GM21619 (cell line): ENCODE results near the gene ROBO1.
A peak's percentile ranks its signal among the peaks of the same experiment; 100 is the strongest.
"Not testable (repeated sequence)": the region's sequence is repeated elsewhere in the genome, so short reads cannot be mapped to it uniquely, and the experiment has no call there.

ENCODE experiments used
- ATAC-seq: cut with Tn5 transposase; IDR thresholded peaks from one replicate; pipeline ENCODE4 v1.9.1; 2021; ENCODE audit not compliant: unreplicated experiment

Gene ROBO1

GRCh38 chr3:79558943-79559342 is 208.9 kb downstream of the ROBO1 start:
- no peak for ATAC-seq

- no peak for ATAC-seq
Observed at GRCh38 chr3:79555655-79556054, 212.1 kb downstream of the ROBO1 start.

- no peak for ATAC-seq
Observed at GRCh38 chr3:79551997-79552396, 215.8 kb downstream of the ROBO1 start.

GRCh38 chr3:79551321-79551892 is 216.4 kb downstream of the ROBO1 start:
- no peak for ATAC-seq

- no peak for ATAC-seq
Observed at GRCh38 chr3:79543218-79543982, 224.4 kb downstream of the ROBO1 start.

GRCh38 chr3:79534727-79535126 is 233.1 kb downstream of the ROBO1 start:
- ATAC-seq = no peak

GRCh38 chr3:79531566-79532295 is 236.1 kb downstream of the ROBO1 start:
- no peak for ATAC-seq

GRCh38 chr3:79521221-79521848 is 246.5 kb downstream of the ROBO1 start:
- ATAC-seq = peak; percentile 76

- ATAC-seq = no peak
Observed at GRCh38 chr3:79517766-79518413, 249.9 kb downstream of the ROBO1 start.

- no peak for ATAC-seq
Observed at GRCh38 chr3:79516795-79517194, 251.0 kb downstream of the ROBO1 start.

GRCh38 chr3:79515072-79515471 is 252.7 kb downstream of the ROBO1 start:
- ATAC-seq = no peak

- no peak for ATAC-seq
Observed at GRCh38 chr3:79514069-79514468, 253.7 kb downstream of the ROBO1 start.

GRCh38 chr3:79506751-79507150 is 261.0 kb downstream of the ROBO1 start:
- no peak for ATAC-seq

- ATAC-seq = not testable (repeated sequence)
Observed at GRCh38 chr3:79502216-79502681, 265.5 kb downstream of the ROBO1 start.

GRCh38 chr3:79497447-79498111 is 270.2 kb downstream of the ROBO1 start:
- ATAC-seq = no peak

- no peak for ATAC-seq
Observed at GRCh38 chr3:79491029-79491641, 276.7 kb downstream of the ROBO1 start.

- no peak for ATAC-seq
Observed at GRCh38 chr3:79490165-79491028, 277.4 kb downstream of the ROBO1 start.

GRCh38 chr3:79488407-79488806 is 279.4 kb downstream of the ROBO1 start:
- ATAC-seq = no peak

- no peak for ATAC-seq
Observed at GRCh38 chr3:79480746-79481145, 287.1 kb downstream of the ROBO1 start.
